NCI-H2107 (cell line): ENCODE results near the gene PSPH.
"Not testable (repeated sequence)": the region's sequence is repeated elsewhere in the genome, so short reads cannot be mapped to it uniquely, and the experiment has no call there.

Source experiments
- DNase-seq: peaks from one replicate; lab custom pipeline; 2025; lab: John Stamatoyannopoulos, UW

The PSPH gene

GRCh38 chr7:56051339-56052191, at the start of gene PSPH, which contains the start of gene CCT6A:
Gene PSPH (minus strand): TSS chr7:56051444. CDS start chr7:56021212, 30,232 bp downstream.
Gene CCT6A (plus strand): TSS chr7:56051765. CDS start chr7:56051849, 84 bp downstream.
- peak; percentile 99 for DNase-seq

GRCh38 chr7:56099653-56100052, 48.4 kb upstream of the PSPH start:
- no peak for DNase-seq

- DNase-seq = not testable (repeated sequence)
These were observed 47.2 kb upstream of the PSPH start for GRCh38 chr7:56098187-56099008.

- DNase-seq = no peak
These were observed 46.5 kb upstream of the PSPH start for GRCh38 chr7:56097700-56098099.

GRCh38 chr7:56092789-56093531, 41.7 kb upstream of the PSPH start, which contains the start of gene PHKG1:
Gene PHKG1 (minus strand): TSS chr7:56092952. CDS start chr7:56088941, 4,011 bp downstream.
- DNase-seq = peak; percentile 43

GRCh38 chr7:56092388-56092787, 41.1 kb upstream of the PSPH start:
- DNase-seq = not testable (repeated sequence)

GRCh38 chr7:56091591-56091990, 40.3 kb upstream of the PSPH start:
- no peak for DNase-seq

- no peak for DNase-seq
These were observed 36.2 kb upstream of the PSPH start for GRCh38 chr7:56087445-56087844.

GRCh38 chr7:56086761-56087160, 35.5 kb upstream of the PSPH start:
- no peak for DNase-seq

- DNase-seq = peak; percentile 53
These were observed 32.0 kb upstream of the PSPH start for GRCh38 chr7:56083150-56083785.

GRCh38 chr7:56081626-56082340, 30.5 kb upstream of the PSPH start:
- no peak for DNase-seq

GRCh38 chr7:56080726-56081435, 29.6 kb upstream of the PSPH start:
- not testable (repeated sequence) for DNase-seq

GRCh38 chr7:56079450-56080185, 28.4 kb upstream of the PSPH start:
- peak; percentile 79 for DNase-seq

GRCh38 chr7:56078196-56078595, 27.0 kb upstream of the PSPH start:
- no peak for DNase-seq

- DNase-seq = no peak
These were observed 26.4 kb upstream of the PSPH start for GRCh38 chr7:56077681-56078080.

GRCh38 chr7:56074371-56074791, 23.1 kb upstream of the PSPH start:
- peak; percentile 69 for DNase-seq

- not testable (repeated sequence) for DNase-seq
These were observed 15.1 kb upstream of the PSPH start for GRCh38 chr7:56066376-56066775.

GRCh38 chr7:56063882-56064625, 12.8 kb upstream of the PSPH start, which contains the start of gene SUMF2:
Gene SUMF2 (plus strand): TSS chr7:56064286. CDS start chr7:56064312, 26 bp downstream.
- peak; percentile 82 for DNase-seq

- no peak for DNase-seq
These were observed 12.2 kb upstream of the PSPH start for GRCh38 chr7:56063500-56063881.
